NCI-H446 (cell line): Measurements from ENCODE around the gene AKAP17A.

Source experiments
- DNase-seq, 2 experiments: peaks; one replicate each; lab custom pipeline; 2025; lab: John Stamatoyannopoulos, UW

AKAP17A gene

GRCh38 chrX:1582686-1583437, 8.5 kb upstream of the AKAP17A start:
- no peak for DNase-seq

DNA sequence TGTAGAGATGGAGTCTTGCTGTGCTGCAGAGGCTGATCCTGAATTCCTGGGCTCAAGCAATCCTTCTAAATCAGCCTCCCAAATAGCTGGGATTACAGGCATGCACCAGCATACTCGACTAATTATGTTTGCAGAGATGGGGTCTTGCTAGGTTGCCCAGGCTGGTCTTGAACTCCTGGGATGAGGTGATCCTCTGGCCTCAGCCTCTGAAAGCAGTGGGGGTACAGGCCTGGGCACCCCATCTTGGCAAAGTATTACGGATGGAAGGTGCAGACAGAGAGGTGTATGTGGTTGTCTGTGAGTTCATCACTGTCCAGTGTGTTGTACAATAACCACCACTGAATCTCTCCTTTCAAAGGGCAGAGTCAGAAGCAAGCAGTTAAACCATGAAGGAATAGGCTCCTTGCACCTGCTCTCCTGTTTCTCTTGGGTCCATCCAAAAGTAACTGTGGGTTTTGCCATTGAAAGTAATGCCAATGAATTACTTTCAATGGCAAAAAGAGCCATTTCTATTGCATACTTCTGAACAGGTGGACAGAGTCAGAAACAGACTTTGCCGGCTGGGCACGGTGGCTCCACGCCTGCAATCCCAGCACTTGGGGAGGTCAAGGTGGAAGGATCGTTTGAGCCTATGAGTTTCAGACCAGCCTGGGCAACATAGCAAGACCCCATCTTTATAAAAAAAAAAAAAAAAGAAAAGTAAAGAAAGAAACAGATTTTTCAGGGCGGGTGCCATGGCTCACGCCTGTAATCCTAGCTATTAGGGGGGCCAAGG, 7.0 kb upstream of the AKAP17A start:
- no peak for DNase-seq

GRCh38 chrX:1587161-1587560, 4.2 kb upstream of the AKAP17A start:
- DNase-seq, result no peak

- DNase-seq, result no peak
These were observed 1.9 kb upstream of the AKAP17A start for GRCh38 chrX:1589356-1590130.

- no peak for DNase-seq
These were observed 562 bp downstream of the AKAP17A start for GRCh38 chrX:1591863-1592469.

GRCh38 chrX:1592470-1593142, 1.2 kb downstream of the AKAP17A start:
- no peak for DNase-seq

DNA sequence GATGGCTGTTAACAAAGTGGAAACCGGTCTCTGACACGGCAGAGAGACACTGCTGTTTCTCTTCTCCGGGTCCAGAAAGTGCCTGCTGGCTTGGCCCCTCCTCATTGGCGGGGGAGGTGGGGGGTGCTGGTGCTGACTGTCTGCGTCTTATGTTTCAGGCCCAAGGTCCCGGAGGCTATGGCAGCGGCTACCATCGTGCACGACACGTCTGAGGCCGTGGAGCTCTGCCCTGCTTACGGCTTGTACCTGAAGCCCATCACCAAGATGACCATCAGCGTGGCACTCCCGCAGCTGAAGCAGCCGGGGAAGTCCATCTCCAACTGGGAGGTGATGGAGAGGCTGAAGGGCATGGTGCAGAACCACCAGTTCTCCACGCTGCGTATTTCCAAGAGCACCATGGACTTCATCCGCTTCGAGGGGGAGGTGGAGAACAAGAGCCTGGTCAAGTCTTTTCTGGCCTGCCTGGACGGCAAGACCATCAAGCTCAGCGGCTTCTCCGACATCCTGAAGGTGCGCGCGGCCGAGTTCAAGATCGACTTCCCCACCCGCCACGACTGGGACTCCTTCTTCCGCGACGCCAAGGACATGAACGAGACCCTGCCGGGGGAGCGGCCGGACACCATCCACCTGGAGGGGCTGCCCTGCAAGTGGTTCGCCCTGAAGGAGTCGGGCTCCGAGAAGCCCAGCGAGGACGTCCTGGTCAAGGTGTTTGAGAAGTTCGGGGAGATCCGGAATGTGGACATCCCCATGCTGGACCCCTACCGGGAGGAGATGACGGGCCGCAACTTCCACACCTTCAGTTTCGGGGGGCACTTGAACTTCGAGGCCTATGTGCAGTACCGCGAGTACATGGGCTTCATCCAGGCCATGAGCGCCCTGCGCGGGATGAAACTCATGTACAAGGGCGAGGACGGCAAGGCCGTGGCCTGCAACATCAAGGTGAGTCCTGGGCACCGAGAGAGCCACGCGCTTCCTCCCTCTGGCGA, 2.2 kb downstream of the AKAP17A start:
- DNase-seq, result no peak

- DNase-seq, result no peak
These were observed 4.3 kb downstream of the AKAP17A start for GRCh38 chrX:1595711-1596060.

DNA sequence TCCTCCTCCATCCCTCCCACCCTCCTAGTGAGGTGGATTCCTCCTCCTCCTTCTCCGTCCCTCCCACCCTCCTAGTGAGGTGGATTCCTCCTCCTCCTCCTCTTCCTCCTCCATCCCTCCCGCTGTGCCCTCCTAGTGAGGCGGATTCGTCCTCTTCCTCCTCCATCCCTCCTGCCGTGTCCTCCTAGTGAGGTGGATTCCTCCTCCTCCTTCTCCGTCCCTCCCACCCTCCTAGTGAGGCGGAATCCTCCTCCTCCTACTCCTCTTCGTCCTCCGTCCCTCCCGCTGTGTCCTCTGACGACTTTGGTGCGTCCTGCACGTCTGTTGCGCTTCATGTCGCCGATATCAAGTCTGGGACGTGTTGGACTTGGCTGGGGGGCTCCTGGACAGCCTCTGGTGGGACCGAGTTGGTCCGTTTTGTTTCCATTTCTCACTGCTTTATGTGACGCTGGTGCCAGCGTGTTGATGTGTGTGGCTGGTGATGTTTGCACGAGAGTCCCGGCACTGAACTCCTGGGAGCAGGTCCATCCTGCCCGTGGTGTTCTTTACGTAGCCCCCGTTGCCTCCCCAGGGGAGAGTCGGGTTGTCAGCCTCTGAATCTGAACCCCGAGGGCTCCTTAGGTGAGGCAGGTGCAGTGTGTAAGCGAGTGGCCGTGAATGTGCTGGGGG, 5.4 kb downstream of the AKAP17A start:
- DNase-seq, result no peak

GRCh38 chrX:1597345-1598020, 6.1 kb downstream of the AKAP17A start:
- DNase-seq, result no peak

DNA sequence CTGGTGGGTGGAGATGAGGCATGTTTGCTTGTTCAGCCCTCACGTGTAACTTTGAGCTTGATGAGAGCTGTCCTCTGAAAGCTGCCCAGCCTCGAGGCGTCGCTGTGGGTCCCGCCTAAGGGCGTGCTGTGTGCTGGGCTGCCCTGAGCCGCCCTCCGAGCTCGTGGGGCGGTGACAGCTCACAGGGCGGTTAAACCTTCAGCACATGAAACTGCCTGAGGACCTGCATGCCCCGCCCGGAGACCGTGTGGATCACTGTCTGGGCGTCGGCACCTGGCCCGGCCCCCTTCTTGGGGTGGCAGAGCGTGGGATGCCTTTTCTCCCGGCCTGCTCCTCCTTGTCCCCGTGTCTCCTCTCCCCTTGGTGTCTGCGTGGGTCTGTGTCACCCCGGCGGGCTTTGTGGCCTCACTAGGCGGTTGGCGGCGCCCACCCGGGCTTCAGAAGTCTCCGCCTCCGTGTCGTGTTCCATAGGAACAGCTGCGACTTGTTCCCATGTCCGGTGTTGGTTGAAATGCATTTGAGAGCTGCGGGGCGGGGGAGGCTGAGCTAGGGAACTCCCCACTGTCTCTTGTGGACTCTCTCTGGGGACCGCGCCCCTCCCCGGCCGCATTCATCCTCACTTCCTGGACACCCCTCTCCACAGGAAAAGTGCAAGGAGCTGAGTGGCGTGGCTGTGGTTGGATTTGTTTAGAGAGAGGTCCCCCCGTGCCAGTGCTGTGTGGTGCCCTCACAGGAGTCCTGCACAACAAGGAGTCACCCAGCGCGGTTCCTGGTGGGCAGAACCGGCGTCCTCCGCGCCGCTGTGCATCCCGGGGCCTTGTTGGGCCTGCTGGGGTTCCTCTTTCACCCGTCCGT, 6.8 kb downstream of the AKAP17A start:
- no peak for DNase-seq

DNA sequence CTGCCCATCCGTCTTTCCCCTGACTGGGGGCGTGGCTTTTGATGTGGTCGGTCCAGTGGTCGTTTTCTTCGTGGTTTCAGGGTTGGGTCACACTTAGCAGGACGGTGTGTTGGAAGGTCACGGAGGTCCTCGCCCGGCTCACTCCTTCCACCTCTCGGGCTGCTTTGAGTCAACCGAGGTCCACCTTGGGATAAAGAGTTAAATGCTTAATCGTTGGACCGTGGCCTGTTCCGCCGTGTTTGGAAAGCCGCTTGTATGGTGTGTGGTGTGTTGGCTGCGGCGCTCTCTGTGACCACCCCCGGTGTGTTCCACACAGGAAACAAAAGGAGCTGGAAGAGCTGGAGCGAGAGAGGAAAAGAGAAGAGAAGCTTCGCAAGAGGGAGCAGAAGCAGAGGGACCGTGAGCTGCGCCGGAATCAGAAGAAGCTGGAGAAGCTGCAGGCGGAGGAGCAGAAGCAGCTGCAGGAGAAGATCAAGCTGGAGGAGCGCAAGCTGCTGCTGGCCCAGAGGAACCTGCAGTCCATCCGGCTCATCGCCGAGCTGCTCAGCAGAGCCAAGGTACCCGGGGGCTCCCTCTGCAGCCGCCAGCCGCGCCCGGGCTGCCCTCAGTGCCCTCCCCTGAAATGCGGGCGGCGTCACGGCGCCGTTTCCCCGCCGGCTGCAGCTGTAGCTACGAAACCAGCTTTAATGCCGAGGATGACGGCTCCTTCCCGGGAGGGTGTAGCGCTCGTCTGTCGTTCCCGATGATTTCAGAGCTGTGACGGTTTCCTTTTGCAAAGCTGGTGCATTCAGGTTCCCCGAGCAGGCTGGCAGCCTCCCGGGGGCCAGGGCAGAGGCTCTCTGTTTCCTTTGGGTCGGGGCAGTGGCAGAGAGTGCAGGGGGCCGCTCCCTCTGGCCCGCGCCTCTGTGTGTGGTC, 7.7 kb downstream of the AKAP17A start:
- no peak for DNase-seq

DNA sequence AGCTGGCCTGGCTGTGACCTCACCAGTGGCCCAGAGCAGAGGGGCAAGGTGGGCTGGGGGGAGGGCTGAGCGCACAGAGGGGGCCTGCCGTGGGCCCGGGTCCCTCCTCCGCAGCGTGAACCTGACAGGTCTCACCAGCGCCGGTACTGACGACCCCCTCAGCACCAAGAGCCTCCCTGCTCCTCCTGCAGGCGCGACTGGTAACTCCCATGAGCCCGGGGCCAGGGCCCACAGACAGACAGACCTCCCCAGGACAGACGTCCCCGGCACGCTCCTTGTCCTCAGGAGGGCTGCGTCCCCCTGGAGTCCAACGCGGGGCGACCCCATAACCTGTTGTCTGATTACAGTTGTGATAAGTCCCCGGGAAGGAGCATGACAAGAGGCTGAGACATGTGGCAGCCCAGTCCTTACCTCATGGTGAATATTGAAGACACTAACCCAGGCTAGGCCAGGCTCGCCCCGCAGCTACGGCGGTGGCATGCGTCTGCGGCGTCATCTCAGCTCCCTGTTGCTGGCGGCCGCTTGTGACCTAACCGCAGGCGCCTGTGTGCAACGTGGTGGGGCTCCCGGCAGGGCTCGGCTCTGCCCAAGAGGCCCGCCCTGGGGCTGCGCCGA, 8.5 kb downstream of the AKAP17A start:
- no peak for DNase-seq

DNA sequence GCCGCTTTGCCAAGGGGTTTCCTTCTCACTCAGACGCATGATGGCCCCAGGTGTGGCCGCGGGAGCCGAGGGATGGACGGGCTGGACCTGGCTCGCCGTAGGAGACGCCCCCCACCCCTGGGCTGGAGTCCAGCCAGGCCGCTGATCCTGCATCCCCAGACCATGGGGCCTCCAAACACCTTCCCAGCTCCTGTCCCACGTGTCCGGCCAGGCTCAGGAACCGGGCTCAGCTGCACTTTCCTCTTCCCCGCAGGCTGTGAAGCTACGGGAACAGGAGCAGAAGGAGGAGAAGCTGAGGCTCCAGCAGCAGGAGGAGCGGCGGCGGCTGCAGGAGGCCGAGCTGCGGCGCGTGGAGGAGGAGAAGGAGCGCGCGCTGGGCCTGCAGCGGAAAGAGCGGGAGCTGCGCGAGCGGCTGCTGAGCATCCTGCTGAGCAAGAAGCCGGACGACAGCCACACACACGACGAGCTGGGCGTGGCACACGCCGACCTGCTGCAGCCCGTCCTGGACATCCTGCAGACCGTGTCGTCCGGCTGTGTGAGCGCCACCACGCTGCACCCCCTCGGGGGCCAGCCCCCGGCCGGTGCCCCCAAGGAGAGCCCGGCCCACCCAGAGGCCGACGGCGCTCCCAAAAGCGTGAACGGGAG, 9.1 kb downstream of the AKAP17A start:
- DNase-seq, result no peak

- DNase-seq, result no peak
These were observed 9.8 kb downstream of the AKAP17A start for GRCh38 chrX:1601051-1601767.

DNA sequence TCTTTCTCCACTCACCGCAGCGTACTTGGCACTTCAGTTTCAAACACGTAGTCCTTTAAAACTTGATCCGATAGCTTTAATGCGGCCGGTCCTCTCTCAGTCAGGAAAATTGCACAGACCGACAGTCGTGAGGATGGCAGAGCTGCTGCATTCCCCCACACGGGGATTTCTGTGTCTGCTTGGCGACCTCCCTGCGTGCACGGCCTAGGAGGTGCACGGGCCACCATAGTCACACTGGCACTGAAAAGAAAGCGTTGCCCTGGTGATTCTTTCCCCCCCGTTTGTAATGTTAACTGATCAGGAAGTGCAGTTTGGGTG, 10.3 kb downstream of the AKAP17A start:
- no peak for DNase-seq
